Neural cell (in vitro differentiated cells): ENCODE data around the gene SIX5. TPM values are rescaled to one million over a fixed set of nuclear protein-coding genes. Genes with fewer than 3 reads are reported as not detected.

Experiments
- H2AFZ ChIP-seq: fragments of 200-600, 300-800 bp; sonication (generic), shearing (Covaris generic); 2 replicates; pipeline ENCODE4 v1.6.0; 2014; ENCODE audit warnings: low read depth, mild to moderate bottlenecking, antibody characterized with exemption, low read length, moderate library complexity
- H3F3A ChIP-seq: fragments of 200-600 bp; shearing (Covaris generic); 2 replicates; pipeline ENCODE4 v1.6.1; 2016; ENCODE audit warnings: mild to moderate bottlenecking, moderate library complexity, mixed read lengths, antibody characterized with exemption, low read length; ENCODE audit not compliant: insufficient read depth, poor library complexity, severe bottlenecking
- H3K27ac ChIP-seq: fragments of 200-600, 300-800 bp; sonication (generic), shearing (Covaris generic); 2 replicates; pipeline ENCODE4 v1.5.1; 2014; ENCODE audit warnings: mild to moderate bottlenecking, low read length, moderate library complexity
- H3K27me3 ChIP-seq: fragments of 300-800, 200-600 bp; sonication (generic), shearing (Covaris generic); 2 replicates; pipeline ENCODE4 v1.6.0; 2014; ENCODE audit warnings: mild to moderate bottlenecking, low read depth, low read length, moderate library complexity; ENCODE audit not compliant: insufficient read depth
- H3K36me3 ChIP-seq: fragments of 300-800, 200-600 bp; sonication (generic), shearing (Covaris generic); 2 replicates; pipeline ENCODE4 v1.5.1; 2014; ENCODE audit warnings: mild to moderate bottlenecking, antibody characterized with exemption, low read length, moderate library complexity; ENCODE audit not compliant: insufficient read depth
- H3K4me2 ChIP-seq: fragments of 300-800, 200-600 bp; sonication (generic), shearing (Covaris generic); 2 replicates; pipeline ENCODE4 v1.6.0; 2014; ENCODE audit warnings: mild to moderate bottlenecking, low read length
- H3K4me3 ChIP-seq: fragments of 300-800, 200-600 bp; sonication (generic), shearing (Covaris generic); 2 replicates; pipeline ENCODE4 v1.5.1; 2014; ENCODE audit warnings: mild to moderate bottlenecking, low read length, moderate library complexity
- H3K79me2 ChIP-seq: fragments of 200-600 bp; shearing (Covaris generic); replicated peaks from 2 replicates; pipeline ENCODE4 v1.6.0; 2014; ENCODE audit warnings: mild to moderate bottlenecking, low read length, moderate library complexity; ENCODE audit not compliant: insufficient read depth
- H3K9ac ChIP-seq: fragments of 300-800, 200-600 bp; sonication (generic), shearing (Covaris generic); 2 replicates; pipeline ENCODE4 v1.6.1; 2016; ENCODE audit warnings: mild to moderate bottlenecking, low read length, mixed read lengths
- H3K9me2 ChIP-seq: fragments of 200-600 bp; shearing (Covaris generic); 2 replicates; pipeline ENCODE4 v1.6.1; 2016; ENCODE audit warnings: mild to moderate bottlenecking, low read length, mixed read lengths; ENCODE audit not compliant: insufficient read depth
- H3K9me3 ChIP-seq: fragments of 200-600, 300-800 bp; sonication (generic), shearing (Covaris generic); 2 replicates; pipeline ENCODE4 v1.6.1; 2016; ENCODE audit warnings: mild to moderate bottlenecking, mixed run types, low read length, moderate library complexity, mixed read lengths
- H4K20me1 ChIP-seq: fragments of 200-600 bp; shearing (Covaris generic); 2 replicates; pipeline ENCODE4 v1.6.1; 2016; ENCODE audit warnings: mild to moderate bottlenecking, mixed run types; ENCODE audit not compliant: insufficient read depth
- EP300 ChIP-seq: fragments of 450-650 bp; conservative IDR thresholded peaks from 2 replicates; pipeline ENCODE4 v1.6.1; 2014; ENCODE audit warnings: antibody characterized with exemption, mild to moderate bottlenecking, moderate library complexity; ENCODE audit not compliant: poor library complexity, severe bottlenecking
- EZH2 ChIP-seq: fragments of 200-600, 300-800 bp; shearing (Covaris generic), sonication (generic); IDR thresholded peaks from 2 replicates; pipeline ENCODE4 v1.6.1; 2014; ENCODE audit warnings: antibody characterized with exemption, low read length, borderline replicate concordance, mild to moderate bottlenecking; ENCODE audit not compliant: insufficient read depth, poor library complexity, severe bottlenecking
- MXI1 ChIP-seq: fragments of 450-650 bp; conservative IDR thresholded peaks from 2 replicates; pipeline ENCODE4 v1.6.1; 2014; ENCODE audit warnings: antibody characterized with exemption, mild to moderate bottlenecking; ENCODE audit not compliant: poor library complexity, severe bottlenecking
- POLR2AphosphoS5 ChIP-seq: IDR thresholded peaks from 2 replicates; pipeline ENCODE4 v1.6.1; 2012
- RAD21 ChIP-seq: fragments of 450-650 bp; conservative IDR thresholded peaks from 2 replicates; pipeline ENCODE4 v1.6.1; 2014; ENCODE audit warnings: antibody characterized with exemption, mild to moderate bottlenecking, moderate library complexity
- SMC3 ChIP-seq: fragments of 450-650 bp; conservative IDR thresholded peaks from 2 replicates; pipeline ENCODE4 v1.6.1; 2014; ENCODE audit warnings: antibody characterized with exemption, mild to moderate bottlenecking, moderate library complexity; ENCODE audit not compliant: poor library complexity
- TAF1 ChIP-seq: IDR thresholded peaks from 2 replicates; pipeline ENCODE4 v1.6.1; 2012; ENCODE audit warnings: low read depth
- polyA plus RNA-seq: library from polyadenylated mRNA; depleted of rRNA; stranded (reverse); fragments of >200 nt; gene quantifications from 2 replicates; pipeline ENCODE4 v1.2.3, GENCODE V29; 2014
- TF ChIP-seq, protein P1 (sequence below): IDR thresholded peaks from 2 replicates; pipeline ENCODE4 v1.6.1; 2012; ENCODE audit warnings: borderline replicate concordance
- TF ChIP-seq, protein P2 (sequence below): fragments of 450-650 bp; IDR thresholded peaks from 2 replicates; pipeline ENCODE4 v1.5.1; 2014; ENCODE audit warnings: antibody characterized with exemption, mild to moderate bottlenecking, moderate library complexity; ENCODE audit not compliant: poor library complexity, severe bottlenecking

Gene SIX5
- polyA plus RNA-seq, 1 donor from 2014 or later = not detected

DNA sequence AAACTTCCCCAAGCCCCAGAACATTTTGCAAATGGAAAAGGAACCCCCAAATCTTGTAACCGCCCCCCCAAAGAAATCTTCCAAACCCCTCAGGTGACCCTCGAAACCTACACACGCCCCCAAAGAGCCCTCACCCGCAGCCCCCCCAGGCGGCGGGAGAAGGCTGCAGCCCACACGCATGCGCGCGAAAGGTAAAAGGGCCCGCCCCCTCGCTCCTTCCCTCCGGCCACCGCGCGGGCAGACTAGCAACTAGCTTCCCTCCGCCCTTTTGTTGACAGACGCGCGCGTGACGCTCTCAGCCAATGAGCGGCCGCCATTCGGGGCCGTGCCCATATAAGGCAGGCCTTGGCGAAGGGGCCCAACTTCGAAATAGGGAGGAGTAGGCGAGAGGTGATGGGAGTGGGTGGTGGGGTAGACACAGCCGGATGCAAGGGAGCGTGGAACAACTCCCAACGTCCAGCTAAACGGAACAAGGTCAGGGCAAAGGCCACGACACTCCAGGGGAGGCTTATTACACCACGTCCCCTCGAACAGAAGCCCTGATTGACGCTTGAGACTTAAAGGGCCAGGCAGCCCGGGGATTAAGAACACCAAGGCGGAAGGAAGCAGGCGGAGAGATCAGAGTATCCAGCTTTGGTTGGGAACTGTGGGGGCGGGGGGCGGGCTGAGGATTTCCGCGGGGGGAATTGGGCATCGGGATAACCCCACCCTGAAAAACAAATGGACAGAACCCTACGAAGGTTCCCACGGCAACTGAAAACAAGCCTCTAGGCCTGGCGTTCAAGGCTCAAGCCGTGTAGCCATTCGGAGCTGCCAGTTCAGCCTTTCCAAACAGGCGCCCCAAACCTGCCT, 51.7 kb downstream of the SIX5 start (continued):
- TF ChIP-seq SMC3 (no peak), POLR2AphosphoS5 (peak; percentile 90)

DNA sequence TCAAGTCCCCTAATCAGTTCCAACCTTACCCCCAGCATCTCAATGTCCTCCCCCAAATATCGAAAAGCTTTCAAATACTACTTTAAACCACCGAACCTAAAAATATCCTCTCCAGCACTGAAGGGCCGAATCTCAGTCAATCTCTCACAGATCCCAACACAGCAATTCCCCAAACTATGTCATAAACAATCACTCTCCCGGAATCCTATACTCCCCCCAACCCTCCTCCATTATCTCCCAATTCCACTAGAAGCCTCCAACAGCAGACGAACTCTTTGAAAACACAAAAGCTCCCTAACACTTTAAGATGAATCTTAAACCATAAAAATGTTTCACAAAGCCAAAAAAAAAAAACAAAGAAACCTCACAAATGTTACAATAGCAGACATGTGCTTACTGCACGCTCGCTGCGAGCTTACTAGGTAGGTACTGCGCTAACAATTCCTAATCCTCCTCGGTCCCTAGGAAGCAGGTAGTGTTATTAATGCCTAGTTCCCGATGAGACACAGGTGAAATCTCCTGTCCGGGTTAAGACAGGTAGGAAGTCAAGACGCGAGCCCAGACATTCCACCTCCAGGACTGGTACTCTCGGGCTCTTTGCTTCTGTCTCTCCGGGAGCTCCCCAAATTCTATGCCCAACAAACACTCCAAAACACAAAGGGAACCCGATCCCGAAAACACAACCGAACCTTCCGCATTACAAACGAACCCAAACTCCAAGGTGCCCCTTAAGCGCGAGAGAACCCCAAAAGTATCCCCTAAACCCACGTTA, 52.5 kb downstream of the SIX5 start:
- Histone ChIP-seq H3K4me2 (peak overlapping the region; percentile 90), H3F3A (no peaks in the 10 kb centered on the region), H3K27me3 (no peaks in the 10 kb centered on the region), H3K27ac (peak overlapping the region; percentile 94), H3K9me2 (no peaks in the 10 kb centered on the region), H3K79me2 (peaks cover 37% of the 10 kb centered on the region), H3K36me3 (no peaks in the 10 kb centered on the region), H2AFZ (peak overlapping the region; percentile 46), H4K20me1 (no peaks in the 10 kb centered on the region), H3K9ac (peak overlapping the region; percentile 99), H3K9me3 (no peaks in the 10 kb centered on the region), H3K4me3 (peak overlapping the region; percentile 83)
- TF ChIP-seq, protein P1, sequence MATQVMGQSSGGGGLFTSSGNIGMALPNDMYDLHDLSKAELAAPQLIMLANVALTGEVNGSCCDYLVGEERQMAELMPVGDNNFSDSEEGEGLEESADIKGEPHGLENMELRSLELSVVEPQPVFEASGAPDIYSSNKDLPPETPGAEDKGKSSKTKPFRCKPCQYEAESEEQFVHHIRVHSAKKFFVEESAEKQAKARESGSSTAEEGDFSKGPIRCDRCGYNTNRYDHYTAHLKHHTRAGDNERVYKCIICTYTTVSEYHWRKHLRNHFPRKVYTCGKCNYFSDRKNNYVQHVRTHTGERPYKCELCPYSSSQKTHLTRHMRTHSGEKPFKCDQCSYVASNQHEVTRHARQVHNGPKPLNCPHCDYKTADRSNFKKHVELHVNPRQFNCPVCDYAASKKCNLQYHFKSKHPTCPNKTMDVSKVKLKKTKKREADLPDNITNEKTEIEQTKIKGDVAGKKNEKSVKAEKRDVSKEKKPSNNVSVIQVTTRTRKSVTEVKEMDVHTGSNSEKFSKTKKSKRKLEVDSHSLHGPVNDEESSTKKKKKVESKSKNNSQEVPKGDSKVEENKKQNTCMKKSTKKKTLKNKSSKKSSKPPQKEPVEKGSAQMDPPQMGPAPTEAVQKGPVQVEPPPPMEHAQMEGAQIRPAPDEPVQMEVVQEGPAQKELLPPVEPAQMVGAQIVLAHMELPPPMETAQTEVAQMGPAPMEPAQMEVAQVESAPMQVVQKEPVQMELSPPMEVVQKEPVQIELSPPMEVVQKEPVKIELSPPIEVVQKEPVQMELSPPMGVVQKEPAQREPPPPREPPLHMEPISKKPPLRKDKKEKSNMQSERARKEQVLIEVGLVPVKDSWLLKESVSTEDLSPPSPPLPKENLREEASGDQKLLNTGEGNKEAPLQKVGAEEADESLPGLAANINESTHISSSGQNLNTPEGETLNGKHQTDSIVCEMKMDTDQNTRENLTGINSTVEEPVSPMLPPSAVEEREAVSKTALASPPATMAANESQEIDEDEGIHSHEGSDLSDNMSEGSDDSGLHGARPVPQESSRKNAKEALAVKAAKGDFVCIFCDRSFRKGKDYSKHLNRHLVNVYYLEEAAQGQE = peak; percentile 82
- TF ChIP-seq SMC3 (peak; percentile 17), EZH2 (no peak), POLR2AphosphoS5 (no peak), RAD21 (no peak), MXI1 (peak; percentile 89), EP300 (no peak), TAF1 (peak; percentile 49)
- TF ChIP-seq, protein P2, sequence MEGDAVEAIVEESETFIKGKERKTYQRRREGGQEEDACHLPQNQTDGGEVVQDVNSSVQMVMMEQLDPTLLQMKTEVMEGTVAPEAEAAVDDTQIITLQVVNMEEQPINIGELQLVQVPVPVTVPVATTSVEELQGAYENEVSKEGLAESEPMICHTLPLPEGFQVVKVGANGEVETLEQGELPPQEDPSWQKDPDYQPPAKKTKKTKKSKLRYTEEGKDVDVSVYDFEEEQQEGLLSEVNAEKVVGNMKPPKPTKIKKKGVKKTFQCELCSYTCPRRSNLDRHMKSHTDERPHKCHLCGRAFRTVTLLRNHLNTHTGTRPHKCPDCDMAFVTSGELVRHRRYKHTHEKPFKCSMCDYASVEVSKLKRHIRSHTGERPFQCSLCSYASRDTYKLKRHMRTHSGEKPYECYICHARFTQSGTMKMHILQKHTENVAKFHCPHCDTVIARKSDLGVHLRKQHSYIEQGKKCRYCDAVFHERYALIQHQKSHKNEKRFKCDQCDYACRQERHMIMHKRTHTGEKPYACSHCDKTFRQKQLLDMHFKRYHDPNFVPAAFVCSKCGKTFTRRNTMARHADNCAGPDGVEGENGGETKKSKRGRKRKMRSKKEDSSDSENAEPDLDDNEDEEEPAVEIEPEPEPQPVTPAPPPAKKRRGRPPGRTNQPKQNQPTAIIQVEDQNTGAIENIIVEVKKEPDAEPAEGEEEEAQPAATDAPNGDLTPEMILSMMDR = no peak

DNA sequence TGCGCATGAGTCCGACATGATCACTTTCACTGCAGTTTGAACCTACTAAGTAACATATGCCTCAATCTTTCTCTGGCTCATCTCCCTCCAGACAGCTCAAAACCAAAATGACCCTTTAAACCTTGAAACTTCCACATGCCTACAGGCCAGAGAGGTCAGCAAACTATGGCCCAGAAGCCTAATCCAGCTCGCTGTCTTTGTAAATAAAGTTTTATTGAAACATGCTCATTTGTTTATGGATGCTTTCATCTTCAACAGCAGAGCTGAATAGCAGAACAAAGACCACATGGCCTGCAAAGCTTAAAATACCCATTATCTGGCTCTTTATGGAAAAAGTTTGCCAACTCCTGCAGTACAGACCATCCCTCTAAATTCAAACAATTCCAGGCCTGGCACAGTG, 53.9 kb downstream of the SIX5 start:
- Histone ChIP-seq H2AFZ (no peak overlapping the region), H3K4me2 (no peak overlapping the region), H3K27me3 (no peaks in the 10 kb centered on the region), H4K20me1 (no peaks in the 10 kb centered on the region), H3K79me2 (peaks cover 37% of the 10 kb centered on the region), H3K9me2 (no peaks in the 10 kb centered on the region), H3K9me3 (no peaks in the 10 kb centered on the region), H3K9ac (no peak overlapping the region), H3K36me3 (no peaks in the 10 kb centered on the region), H3K27ac (no peak overlapping the region), H3F3A (no peaks in the 10 kb centered on the region), H3K4me3 (no peak overlapping the region)
- no peak for TF ChIP-seq MXI1
- TF ChIP-seq RAD21 = no peak
- TF ChIP-seq EZH2 = no peak
- TF ChIP-seq, protein P2 = no peak
- no peak for TF ChIP-seq TAF1
- TF ChIP-seq, protein P1 = no peak
- TF ChIP-seq SMC3 = no peak
- no peak for TF ChIP-seq EP300
- no peak for TF ChIP-seq POLR2AphosphoS5
